ENCODE data around the gene WNT2.

- no peak for TF ChIP-seq EZH2 (IDR thresholded peaks at IDR 0.05; ENCODE audit: insufficient read depth, low read length)
- TF ChIP-seq, protein P1, sequence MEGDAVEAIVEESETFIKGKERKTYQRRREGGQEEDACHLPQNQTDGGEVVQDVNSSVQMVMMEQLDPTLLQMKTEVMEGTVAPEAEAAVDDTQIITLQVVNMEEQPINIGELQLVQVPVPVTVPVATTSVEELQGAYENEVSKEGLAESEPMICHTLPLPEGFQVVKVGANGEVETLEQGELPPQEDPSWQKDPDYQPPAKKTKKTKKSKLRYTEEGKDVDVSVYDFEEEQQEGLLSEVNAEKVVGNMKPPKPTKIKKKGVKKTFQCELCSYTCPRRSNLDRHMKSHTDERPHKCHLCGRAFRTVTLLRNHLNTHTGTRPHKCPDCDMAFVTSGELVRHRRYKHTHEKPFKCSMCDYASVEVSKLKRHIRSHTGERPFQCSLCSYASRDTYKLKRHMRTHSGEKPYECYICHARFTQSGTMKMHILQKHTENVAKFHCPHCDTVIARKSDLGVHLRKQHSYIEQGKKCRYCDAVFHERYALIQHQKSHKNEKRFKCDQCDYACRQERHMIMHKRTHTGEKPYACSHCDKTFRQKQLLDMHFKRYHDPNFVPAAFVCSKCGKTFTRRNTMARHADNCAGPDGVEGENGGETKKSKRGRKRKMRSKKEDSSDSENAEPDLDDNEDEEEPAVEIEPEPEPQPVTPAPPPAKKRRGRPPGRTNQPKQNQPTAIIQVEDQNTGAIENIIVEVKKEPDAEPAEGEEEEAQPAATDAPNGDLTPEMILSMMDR (IDR thresholded peaks at IDR 0.05; ENCODE audit: insufficient read depth, low read depth, low read length), result no peak
These were observed 14.0 kb downstream of the WNT2 start for GRCh38 chr7:117308891-117309290.
